ENCODE results near the gene SORL1. TPM values are rescaled to one million over a fixed set of nuclear protein-coding genes. Genes with fewer than 3 reads are reported as not detected.
A peak's percentile ranks its signal among the peaks of the same experiment; 100 is the strongest.
"Not testable (repeated sequence)": the region's sequence is repeated elsewhere in the genome, so short reads cannot be mapped to it uniquely, and the experiment has no call there.

SORL1 gene
- total RNA-seq, 1 donor from 2014 or later: 4.6 TPM

DNA sequence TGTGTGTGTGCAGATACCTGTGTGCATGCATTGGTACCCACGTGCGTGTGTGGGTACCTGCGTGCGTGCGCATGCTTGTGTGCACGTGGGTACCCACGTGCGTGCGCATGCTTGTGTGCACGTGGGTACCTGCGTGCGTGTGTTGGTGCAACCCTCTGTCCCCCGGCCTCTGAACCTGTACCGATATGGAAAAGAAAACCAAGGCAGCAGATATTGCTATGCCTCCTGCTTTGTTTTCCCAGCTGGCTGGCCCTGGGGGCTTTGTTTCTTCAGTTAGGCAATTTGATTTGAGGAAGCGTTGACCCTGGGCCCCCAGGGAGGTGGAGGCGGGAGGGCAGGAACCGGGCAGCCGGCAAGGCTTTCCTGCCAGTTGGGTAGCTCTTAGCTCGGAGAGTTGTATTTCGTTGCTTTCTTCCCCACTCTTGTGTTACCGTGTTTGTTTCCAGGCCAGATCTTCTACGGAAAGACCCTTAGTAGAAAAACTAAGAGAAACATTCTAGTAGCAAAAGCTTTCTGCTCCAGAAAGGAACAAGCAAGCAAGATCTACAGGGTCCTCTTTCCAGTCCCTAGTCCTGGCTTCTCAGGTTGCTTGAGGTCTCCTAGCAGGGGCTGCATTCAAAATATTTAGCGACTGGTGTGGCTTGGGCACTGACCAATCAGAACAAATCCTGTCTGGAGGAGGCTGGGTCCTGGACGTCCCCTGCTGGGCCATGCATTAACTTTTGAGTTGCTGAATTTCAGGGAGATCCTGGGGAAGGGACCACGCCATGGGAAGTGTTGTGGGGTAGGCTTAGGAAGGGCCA lies 27.0 kb downstream of the SORL1 start:
- peak overlapping the region; percentile 67 for H3K4me3 Mint-ChIP-seq (ENCODE audit: unreplicated experiment)

DNA sequence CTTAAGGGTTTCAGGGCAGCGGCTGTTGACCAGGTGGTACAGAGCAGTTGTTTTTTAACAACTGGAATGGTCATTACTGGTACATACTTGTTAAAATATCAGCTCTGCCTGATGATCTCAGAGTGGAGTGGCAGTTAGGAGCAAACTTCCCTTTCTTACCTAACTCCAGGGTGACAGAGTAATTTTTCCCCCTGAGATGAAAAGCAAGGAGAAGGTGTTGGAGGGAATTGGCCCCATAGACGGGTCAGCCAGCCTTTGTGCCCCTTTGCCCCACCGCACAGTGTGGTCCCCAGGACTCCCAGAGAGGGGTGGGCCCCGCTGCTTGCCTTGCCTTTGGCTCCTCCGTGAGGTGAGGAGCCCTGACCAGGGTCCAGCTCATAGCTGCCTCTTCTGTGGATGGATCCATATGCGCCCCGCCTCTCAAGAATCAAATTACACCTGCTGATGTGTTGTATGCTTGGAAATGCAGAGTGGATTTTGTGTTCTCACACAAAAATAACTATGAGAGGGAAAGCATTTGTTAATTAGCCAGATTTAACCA lies 27.7 kb downstream of the SORL1 start:
- TF ChIP-seq, protein P1, sequence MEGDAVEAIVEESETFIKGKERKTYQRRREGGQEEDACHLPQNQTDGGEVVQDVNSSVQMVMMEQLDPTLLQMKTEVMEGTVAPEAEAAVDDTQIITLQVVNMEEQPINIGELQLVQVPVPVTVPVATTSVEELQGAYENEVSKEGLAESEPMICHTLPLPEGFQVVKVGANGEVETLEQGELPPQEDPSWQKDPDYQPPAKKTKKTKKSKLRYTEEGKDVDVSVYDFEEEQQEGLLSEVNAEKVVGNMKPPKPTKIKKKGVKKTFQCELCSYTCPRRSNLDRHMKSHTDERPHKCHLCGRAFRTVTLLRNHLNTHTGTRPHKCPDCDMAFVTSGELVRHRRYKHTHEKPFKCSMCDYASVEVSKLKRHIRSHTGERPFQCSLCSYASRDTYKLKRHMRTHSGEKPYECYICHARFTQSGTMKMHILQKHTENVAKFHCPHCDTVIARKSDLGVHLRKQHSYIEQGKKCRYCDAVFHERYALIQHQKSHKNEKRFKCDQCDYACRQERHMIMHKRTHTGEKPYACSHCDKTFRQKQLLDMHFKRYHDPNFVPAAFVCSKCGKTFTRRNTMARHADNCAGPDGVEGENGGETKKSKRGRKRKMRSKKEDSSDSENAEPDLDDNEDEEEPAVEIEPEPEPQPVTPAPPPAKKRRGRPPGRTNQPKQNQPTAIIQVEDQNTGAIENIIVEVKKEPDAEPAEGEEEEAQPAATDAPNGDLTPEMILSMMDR (IDR thresholded peaks at IDR 0.05; ENCODE audit: unreplicated experiment): no peak
- Mint-ChIP-seq H3K4me3 (ENCODE audit: unreplicated experiment) (no peak overlapping the region), H3K4me1 (ENCODE audit: unreplicated experiment) (peaks cover 53% of the 10 kb centered on the region), H3K9me3 (ENCODE audit: unreplicated experiment) (no peaks in the 10 kb centered on the region), H3K36me3 (ENCODE audit: low read depth, unreplicated experiment) (no peaks in the 10 kb centered on the region), H3K27ac (ENCODE audit: unreplicated experiment) (peak overlapping the region; percentile 87), H3K27me3 (ENCODE audit: unreplicated experiment) (peaks cover 4% of the 10 kb centered on the region)
- DNase-seq (ENCODE audit: low spot score): no peak

More for the DNA sequence above, 27.0 kb downstream of the SORL1 start:
- H3K27me3 Mint-ChIP-seq (ENCODE audit: unreplicated experiment): peaks cover 4% of the 10 kb centered on the region
- H3K4me1 Mint-ChIP-seq (ENCODE audit: unreplicated experiment): peaks cover 49% of the 10 kb centered on the region
- TF ChIP-seq, protein P1 (IDR thresholded peaks at IDR 0.05; ENCODE audit: unreplicated experiment): no peak
- no peaks in the 10 kb centered on the region for H3K36me3 Mint-ChIP-seq (ENCODE audit: low read depth, unreplicated experiment)
- H3K27ac Mint-ChIP-seq (ENCODE audit: unreplicated experiment): peak overlapping the region; percentile 87
- peak; percentile 18 for DNase-seq (ENCODE audit: low spot score)
- no peaks in the 10 kb centered on the region for H3K9me3 Mint-ChIP-seq (ENCODE audit: unreplicated experiment)

DNA sequence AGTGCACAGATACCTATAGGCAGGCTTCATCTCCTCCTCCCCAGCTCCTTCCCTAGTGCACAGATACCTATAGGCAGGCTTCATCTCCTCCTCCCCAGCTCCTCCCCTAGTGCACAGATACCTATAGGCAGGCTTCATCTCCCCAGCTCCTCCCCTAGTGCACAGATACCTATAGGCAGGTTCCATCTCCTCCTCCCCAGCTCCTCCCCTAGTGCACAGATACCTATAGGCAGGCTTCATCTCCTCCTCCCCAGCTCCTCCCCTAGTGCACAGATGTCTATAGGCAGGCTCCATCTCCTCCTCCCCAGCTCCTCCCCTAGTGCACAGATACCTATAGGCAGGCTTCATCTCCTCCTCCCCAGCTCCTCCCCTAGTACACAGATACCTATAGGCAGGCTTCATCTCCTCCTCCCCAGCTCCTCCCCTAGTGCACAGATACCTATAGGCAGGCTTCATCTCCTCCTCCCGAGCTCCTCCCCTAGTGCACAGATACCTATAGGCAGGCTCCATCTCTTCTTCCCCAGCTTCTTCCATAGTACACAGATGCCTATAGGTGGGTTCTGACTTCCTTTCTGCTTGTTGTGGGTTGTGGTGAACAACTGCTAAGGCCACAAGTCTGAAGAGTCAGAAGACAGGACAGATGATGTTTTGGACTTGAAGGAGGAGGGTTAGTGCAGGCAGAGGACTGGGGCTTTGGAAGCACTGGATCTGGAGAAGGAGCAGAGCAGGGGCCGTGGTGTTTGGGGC lies 29.5 kb downstream of the SORL1 start:
- not testable (repeated sequence) for DNase-seq (ENCODE audit: low spot score); H3K4me3 Mint-ChIP-seq (ENCODE audit: unreplicated experiment); H3K36me3 Mint-ChIP-seq (ENCODE audit: low read depth, unreplicated experiment); H3K27me3 Mint-ChIP-seq (ENCODE audit: unreplicated experiment); H3K9me3 Mint-ChIP-seq (ENCODE audit: unreplicated experiment)
- Mint-ChIP-seq H3K27ac (ENCODE audit: unreplicated experiment) (peak overlapping the region; percentile 84), H3K4me1 (ENCODE audit: unreplicated experiment) (peaks cover 52% of the 10 kb centered on the region)

DNA sequence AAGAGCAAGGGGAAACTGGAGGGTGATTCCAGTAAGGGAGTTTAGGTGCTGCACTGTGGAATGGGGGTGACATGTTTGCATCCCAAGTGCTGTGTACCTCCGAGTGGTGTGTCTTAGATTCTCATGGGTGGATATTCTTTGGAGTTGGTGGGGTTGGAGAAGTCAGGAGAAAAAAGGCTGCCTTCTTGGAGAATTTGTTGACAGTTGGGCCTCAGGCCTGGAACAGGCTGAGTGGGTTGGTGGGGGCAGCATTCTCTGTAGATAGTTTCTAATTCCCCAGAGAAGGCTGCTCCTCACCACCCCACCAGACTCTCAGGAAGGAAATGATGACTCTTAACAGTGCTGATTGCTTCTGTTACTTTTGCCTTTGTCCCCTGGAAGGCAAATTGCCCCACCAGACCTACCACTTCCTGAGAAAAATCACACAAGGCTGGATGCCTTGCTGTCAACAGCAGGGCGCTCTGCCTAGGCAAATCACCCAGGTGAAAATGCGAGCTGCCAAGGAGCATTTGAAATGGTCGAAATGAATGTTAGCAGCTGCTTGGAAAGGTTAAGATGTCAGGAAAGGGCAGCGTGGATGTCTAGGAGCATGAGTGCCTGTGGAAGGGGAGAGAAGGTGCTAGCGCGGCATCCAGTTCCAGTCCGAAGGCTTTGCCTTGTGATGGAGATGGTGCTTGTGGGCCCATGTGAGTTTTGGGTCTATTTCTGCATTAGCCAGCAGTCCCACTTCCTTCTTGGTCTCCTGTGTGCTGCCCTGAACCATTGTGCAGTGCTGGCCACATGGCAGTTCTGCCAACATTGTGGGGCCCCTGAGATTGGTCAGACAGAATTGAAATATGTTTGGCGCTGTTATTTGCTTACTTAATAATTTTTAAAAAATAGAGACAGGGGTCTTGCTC lies 30.4 kb downstream of the SORL1 start:
- peaks cover 44% of the 10 kb centered on the region for H3K4me1 Mint-ChIP-seq (ENCODE audit: unreplicated experiment)
- H3K27ac Mint-ChIP-seq (ENCODE audit: unreplicated experiment): peak overlapping the region; percentile 84
- no peak for DNase-seq (ENCODE audit: low spot score)
- H3K36me3 Mint-ChIP-seq (ENCODE audit: low read depth, unreplicated experiment): no peaks in the 10 kb centered on the region
- H3K9me3 Mint-ChIP-seq (ENCODE audit: unreplicated experiment): no peaks in the 10 kb centered on the region
- peaks cover 6% of the 10 kb centered on the region for H3K27me3 Mint-ChIP-seq (ENCODE audit: unreplicated experiment)
- no peak overlapping the region for H3K4me3 Mint-ChIP-seq (ENCODE audit: unreplicated experiment)
- TF ChIP-seq, protein P1 (IDR thresholded peaks at IDR 0.05; ENCODE audit: unreplicated experiment): no peak
